Gastrocnemius medialis (tissue), 4 donors: Measurements from ENCODE around the gene SUDS3. TPM values are rescaled to one million over a fixed set of nuclear protein-coding genes. Genes with fewer than 3 reads are reported as not detected.

Experiments used
- ATAC-seq, 2 donors: fragments of 150-250 bp; one replicate each; pipeline ENCODE4 v1.9.1; 2016
- DNase-seq, 2 donors: peaks; one replicate each; pipeline ENCODE4 v3.0.0-alpha.2; 2019
- H3K27ac ChIP-seq, 4 donors: fragments of 200-600 bp; sonication (generic); 1 replicate in 1 of 4; 2 replicates in 3 of 4; pipeline ENCODE4 v1.5.1; 2016 to 2018; ENCODE audit warnings: mild to moderate bottlenecking in 2 of 4, moderate library complexity in 1 of 4
- H3K27me3 ChIP-seq, 3 donors: fragments of 200-600 bp; sonication (generic) in 2 of 3; 1 replicate in 1 of 3; 2 replicates in 2 of 3; pipeline versions ENCODE4 v1.5.1 to v1.6.0; 2016 to 2019; ENCODE audit warnings: mild to moderate bottlenecking in 1 of 3, moderate library complexity in 1 of 3
- H3K36me3 ChIP-seq, 2 donors: fragments of 200-600 bp; sonication (generic) in 1 of 2; one replicate each; pipeline ENCODE4 v1.5.1; 2017 to 2018
- H3K4me1 ChIP-seq, 2 donors: fragments of 200-600 bp; sonication (generic) in 1 of 2; one replicate each; pipeline ENCODE4 v1.5.1; 2016 to 2017; ENCODE audit warnings: mild to moderate bottlenecking in 2 of 2
- H3K4me3 ChIP-seq, 4 donors: fragments of 200-600 bp; sonication (generic) in 3 of 4; 1 replicate in 1 of 4; 2 replicates in 3 of 4; pipeline ENCODE4 v1.5.1; 2016 to 2019; ENCODE audit warnings: mild to moderate bottlenecking in 2 of 4
- H3K9me3 ChIP-seq, 3 donors: fragments of 200-600 bp; sonication (generic) in 2 of 3; 1 replicate in 1 of 3; 2 replicates in 2 of 3; pipeline ENCODE4 v1.5.1; 2016 to 2019
- CTCF ChIP-seq, 5 experiments: fragments of 450-650 bp in 3 of 5; fragments of 200-600 bp in 2 of 5; sonication (generic) in 2 of 5; IDR thresholded peaks in 4 of 5; conservative IDR thresholded peaks in 1 of 5; 1 replicate in 4 of 5; 2 replicates in 1 of 5; pipeline ENCODE4 v1.5.1; 2016 to 2019; ENCODE audit warnings: antibody characterized with exemption in 5 of 5, mild to moderate bottlenecking in 3 of 5, moderate library complexity in 3 of 5
- POLR2A ChIP-seq, 2 donors: fragments of 450-650 bp; IDR thresholded peaks; one replicate each; pipeline ENCODE4 v1.6.1; 2017; ENCODE audit warnings: antibody characterized with exemption in 2 of 2, mild to moderate bottlenecking in 2 of 2, moderate library complexity in 2 of 2
- in situ Hi-C, 4 donors: fragments of 200-750 bp; cut with MboI; loops; one replicate each; pipeline versions ENCODE4 v1.15.0 to v1.8.0; 2017; ENCODE audit warnings: low sequenced_read_pairs in 4 of 4
- intact Hi-C: fragments of 100-400 bp; cut with DNase I; formaldehyde crosslinking; loops from one replicate; pipeline ENCODE4 v1.15.1; 2023; ENCODE audit warnings: low total_unique reads
- total RNA-seq, 4 donors: library from RNA; depleted of rRNA; stranded (reverse); fragments of >200 nt; gene quantifications; one replicate each; pipeline versions ENCODE4 v1.1.0 to v1.2.3, GENCODE V29; 2016

The SUDS3 gene
- total RNA-seq, 4 donors from 2014 or later = 17.0 to 33.2 (median 29.1) TPM

- H3K4me1 ChIP-seq = peaks cover 5 to 14% of the 10 kb centered on the region in 2 donors
- H3K36me3 ChIP-seq = no peaks in the 10 kb centered on the region
- H3K27ac ChIP-seq = no peak overlapping the region
- no peak for DNase-seq
- TF ChIP-seq POLR2A (IDR thresholded peaks at IDR 0.05) = no peak
- TF ChIP-seq CTCF (IDR thresholded peaks at IDR 0.05 in 4 of 5, conservative IDR thresholded peaks at IDR 0.05 in 1 of 5) = no peak
- H3K4me3 ChIP-seq = no peak overlapping the region
- no peaks in the 10 kb centered on the region for H3K27me3 ChIP-seq
- ATAC-seq = no peak
- H3K9me3 ChIP-seq = no peaks in the 10 kb centered on the region
- intact Hi-C loops (no loop called here), in situ Hi-C loops (loop anchor here in 1 of 4 donors (10.0 kb wide), 1 partner anchor 187 kb away; no protein-coding TSS in a partner anchor)
These were observed 14.5 kb upstream of the SUDS3 start for GRCh38 chr12:118361889-118362288.

- in situ Hi-C loops (loop anchor here in 1 of 4 donors (10.0 kb wide), 1 partner anchor 194 kb away; no protein-coding TSS in a partner anchor), intact Hi-C loops (no loop called here)
- no peak for ATAC-seq
- Histone ChIP-seq H3K9me3 (no peaks in the 10 kb centered on the region), H3K4me3 (no peak overlapping the region), H3K36me3 (no peaks in the 10 kb centered on the region), H3K27ac (no peak overlapping the region), H3K4me1 (peaks cover 18 to 28% of the 10 kb centered on the region in 2 donors), H3K27me3 (no peaks in the 10 kb centered on the region)
- no peak for TF ChIP-seq POLR2A (IDR thresholded peaks at IDR 0.05)
- TF ChIP-seq CTCF (IDR thresholded peaks at IDR 0.05 in 4 of 5, conservative IDR thresholded peaks at IDR 0.05 in 1 of 5) = no peak
- no peak for DNase-seq
These were observed 7.5 kb upstream of the SUDS3 start for GRCh38 chr12:118368821-118369220.

GRCh38 chr12:118370601-118371000 lies 5.8 kb upstream of the SUDS3 start:
- H3K9me3 ChIP-seq = no peaks in the 10 kb centered on the region
- intact Hi-C loops = loop anchor here (5.0 to 10.0 kb wide), 4 partner anchors 268 to 1834 kb away; partner anchors contain the start of genes HSPB8, RNFT2, RPLP0 and SPRING1

GRCh38 chr12:118371321-118372282 lies 4.8 kb upstream of the SUDS3 start:
- peak overlapping the region; percentile 67 to 99 (median 96) for H3K4me3 ChIP-seq
- no peaks in the 10 kb centered on the region for H3K36me3 ChIP-seq
- H3K9me3 ChIP-seq = no peaks in the 10 kb centered on the region
- peaks cover 36 to 46% of the 10 kb centered on the region in 2 donors for H3K4me1 ChIP-seq
- H3K27me3 ChIP-seq = no peaks in the 10 kb centered on the region
- intact Hi-C loops (loop anchor here (5.0 to 10.0 kb wide), 4 partner anchors 269 to 1833 kb away; partner anchors contain the start of genes HSPB8, RNFT2, RPLP0 and SPRING1), in situ Hi-C loops (loop anchor here in 1 of 4 donors (5.0 kb wide), 1 partner anchor 194 kb away; no protein-coding TSS in a partner anchor)
- peak overlapping the region; percentile 89 to 98 (median 90) for H3K27ac ChIP-seq
- ATAC-seq (no peak), DNase-seq (no peak)
- TF ChIP-seq CTCF (IDR thresholded peaks at IDR 0.05 in 4 of 5, conservative IDR thresholded peaks at IDR 0.05 in 1 of 5) (no peak), POLR2A (IDR thresholded peaks at IDR 0.05) (no peak)

More at GRCh38 chr12:118370601-118371000, 5.8 kb upstream of the SUDS3 start:
- Histone ChIP-seq H3K36me3 (no peaks in the 10 kb centered on the region), H3K27ac (peak overlapping the region in 1 of 4 donors; percentile 91), H3K4me1 (peaks cover 34 to 44% of the 10 kb centered on the region in 2 donors), H3K4me3 (peak overlapping the region in 3 of 4 donors; percentile 67 to 99 (median 97)), H3K27me3 (no peaks in the 10 kb centered on the region)
- in situ Hi-C loops = loop anchor here in 1 of 4 donors (5.0 kb wide), 1 partner anchor 193 kb away; no protein-coding TSS in a partner anchor
- ATAC-seq (no peak), DNase-seq (no peak)
- TF ChIP-seq CTCF (IDR thresholded peaks at IDR 0.05 in 4 of 5, conservative IDR thresholded peaks at IDR 0.05 in 1 of 5) = no peak
